Neutrophil (primary cell): ENCODE data around the gene JCAD.
"Not testable (repeated sequence)": the region's sequence is repeated elsewhere in the genome, so short reads cannot be mapped to it uniquely, and the experiment has no call there.

Source experiments
- H3K27ac ChIP-seq: fragments of 200-600 bp; sonication (generic); 2 replicates; pipeline ENCODE4 v1.5.1; 2016; ENCODE audit warnings: mild to moderate bottlenecking, moderate library complexity
- H3K27me3 ChIP-seq: fragments of 200-600 bp; sonication (generic); 2 replicates; pipeline ENCODE4 v1.6.0; 2016; ENCODE audit warnings: mild to moderate bottlenecking
- H3K36me3 ChIP-seq: fragments of 200-600 bp; sonication (generic); 2 replicates; pipeline ENCODE4 v1.5.1; 2017
- H3K4me1 ChIP-seq, 2 experiments: fragments of 200-600 bp in 1 of 2; sonication (generic) in 1 of 2; 1 replicate in 1 of 2; 2 replicates in 1 of 2; pipeline versions ENCODE4 v1.5.1 to v1.6.1; 2013 to 2016; ENCODE audit warnings: low read depth in 1 of 2, low read length in 1 of 2, mild to moderate bottlenecking in 1 of 2, moderate library complexity in 1 of 2; ENCODE audit not compliant: control insufficient read depth in 1 of 2, insufficient read depth in 1 of 2
- H3K4me3 ChIP-seq, 2 experiments: fragments of 200-600 bp in 1 of 2; sonication (generic) in 1 of 2; 1 replicate in 1 of 2; 2 replicates in 1 of 2; pipeline ENCODE4 v1.5.1; 2013 to 2016; ENCODE audit warnings: low read depth in 1 of 2, low read length in 1 of 2, mild to moderate bottlenecking in 1 of 2, moderate library complexity in 1 of 2
- H3K9me3 ChIP-seq: fragments of 200-600 bp; sonication (generic); 2 replicates; pipeline ENCODE4 v1.5.1; 2016
- TF ChIP-seq, protein P1 (sequence below): fragments of 200-600 bp; sonication (generic); IDR thresholded peaks from 2 replicates; pipeline ENCODE4 v1.5.1; 2016; ENCODE audit warnings: antibody characterized with exemption

The JCAD gene

DNA sequence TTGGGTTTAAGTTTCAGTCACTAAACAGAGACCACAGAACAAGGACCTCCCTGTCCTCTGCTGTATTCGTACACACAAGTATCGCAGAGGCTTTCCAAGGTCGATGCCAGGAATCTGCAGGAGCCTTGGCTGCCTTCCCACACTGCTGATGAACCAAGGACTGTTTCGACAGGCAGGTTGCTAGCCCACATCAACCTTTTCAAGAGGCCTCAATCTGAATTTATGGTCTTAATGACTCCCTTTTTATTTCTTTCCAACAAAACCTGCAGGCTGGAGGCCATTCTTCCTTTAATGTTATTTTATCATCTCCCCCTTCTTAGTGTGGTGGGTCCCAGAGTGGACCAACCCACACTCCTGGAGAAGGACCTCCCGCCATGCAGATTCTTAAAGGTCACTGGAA is 45.6 kb downstream of the JCAD start:
- Histone ChIP-seq H3K27ac (no peak overlapping the region), H3K4me3 (no peak overlapping the region), H3K36me3 (no peaks in the 10 kb centered on the region), H3K4me1 (peaks cover 0 to 8% of the 10 kb centered on the region in 2 experiments), H3K27me3 (peaks cover 18% of the 10 kb centered on the region), H3K9me3 (no peaks in the 10 kb centered on the region)
- TF ChIP-seq, protein P1, sequence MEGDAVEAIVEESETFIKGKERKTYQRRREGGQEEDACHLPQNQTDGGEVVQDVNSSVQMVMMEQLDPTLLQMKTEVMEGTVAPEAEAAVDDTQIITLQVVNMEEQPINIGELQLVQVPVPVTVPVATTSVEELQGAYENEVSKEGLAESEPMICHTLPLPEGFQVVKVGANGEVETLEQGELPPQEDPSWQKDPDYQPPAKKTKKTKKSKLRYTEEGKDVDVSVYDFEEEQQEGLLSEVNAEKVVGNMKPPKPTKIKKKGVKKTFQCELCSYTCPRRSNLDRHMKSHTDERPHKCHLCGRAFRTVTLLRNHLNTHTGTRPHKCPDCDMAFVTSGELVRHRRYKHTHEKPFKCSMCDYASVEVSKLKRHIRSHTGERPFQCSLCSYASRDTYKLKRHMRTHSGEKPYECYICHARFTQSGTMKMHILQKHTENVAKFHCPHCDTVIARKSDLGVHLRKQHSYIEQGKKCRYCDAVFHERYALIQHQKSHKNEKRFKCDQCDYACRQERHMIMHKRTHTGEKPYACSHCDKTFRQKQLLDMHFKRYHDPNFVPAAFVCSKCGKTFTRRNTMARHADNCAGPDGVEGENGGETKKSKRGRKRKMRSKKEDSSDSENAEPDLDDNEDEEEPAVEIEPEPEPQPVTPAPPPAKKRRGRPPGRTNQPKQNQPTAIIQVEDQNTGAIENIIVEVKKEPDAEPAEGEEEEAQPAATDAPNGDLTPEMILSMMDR, result no peak

- TF ChIP-seq, protein P1, result no peak
- Histone ChIP-seq H3K9me3 (no peaks in the 10 kb centered on the region), H3K27ac (no peak overlapping the region), H3K4me3 (no peak overlapping the region), H3K4me1 (no peaks in the 10 kb centered on the region), H3K27me3 (peaks cover 2% of the 10 kb centered on the region), H3K36me3 (no peaks in the 10 kb centered on the region)
These were observed 47.3 kb downstream of the JCAD start for GRCh38 chr10:30011956-30012647.

- Histone ChIP-seq H3K27me3 (no peaks in the 10 kb centered on the region), H3K4me3 (no peak overlapping the region), H3K9me3 (no peaks in the 10 kb centered on the region), H3K27ac (no peak overlapping the region), H3K36me3 (no peaks in the 10 kb centered on the region), H3K4me1 (no peaks in the 10 kb centered on the region)
- TF ChIP-seq, protein P1, result no peak
These were observed 48.0 kb downstream of the JCAD start for GRCh38 chr10:30011396-30011795.

- Histone ChIP-seq H3K9me3 (no peaks in the 10 kb centered on the region), H3K4me3 (no peak overlapping the region), H3K36me3 (no peaks in the 10 kb centered on the region), H3K4me1 (no peaks in the 10 kb centered on the region), H3K27me3 (no peaks in the 10 kb centered on the region), H3K27ac (no peak overlapping the region)
- TF ChIP-seq, protein P1, result no peak
These were observed 52.0 kb downstream of the JCAD start for GRCh38 chr10:30007406-30007805.

GRCh38 chr10:30006410-30006809 is 53.0 kb downstream of the JCAD start:
- Histone ChIP-seq H3K4me1 (no peaks in the 10 kb centered on the region), H3K4me3 (no peak overlapping the region)
- TF ChIP-seq, protein P1, result no peak

DNA sequence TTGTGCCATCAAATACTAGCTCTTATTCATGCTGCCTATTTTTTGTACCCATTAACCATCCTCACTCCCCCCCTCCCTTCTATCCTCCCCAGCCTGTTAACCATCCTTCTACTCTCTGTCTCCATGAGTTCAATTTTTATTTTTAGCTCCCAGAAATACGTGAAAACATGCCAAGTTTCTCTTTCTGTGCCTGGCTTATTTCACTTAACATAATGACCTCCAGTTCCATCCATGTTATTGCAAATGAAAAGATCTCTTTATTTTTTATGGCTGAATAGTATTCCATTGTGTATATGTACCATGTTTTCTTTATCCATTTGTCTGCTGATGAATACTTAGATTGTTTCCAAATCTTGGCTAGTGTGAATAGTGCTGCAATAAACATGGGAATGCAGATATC is 54.3 kb downstream of the JCAD start:
- H3K36me3 ChIP-seq, H3K9me3 ChIP-seq, H3K27me3 ChIP-seq, H3K4me1 ChIP-seq, H3K4me3 ChIP-seq, H3K27ac ChIP-seq: not testable (repeated sequence)

More at GRCh38 chr10:30006410-30006809, 53.0 kb downstream of the JCAD start:
- H3K27me3 ChIP-seq, result no peaks in the 10 kb centered on the region
- no peaks in the 10 kb centered on the region for H3K9me3 ChIP-seq
- no peak overlapping the region for H3K27ac ChIP-seq
- H3K36me3 ChIP-seq, result no peaks in the 10 kb centered on the region
